Transverse colon (tissue), 4 donors: ENCODE data around the gene ROCK2. TPM values are rescaled to one million over a fixed set of nuclear protein-coding genes. Genes with fewer than 3 reads are reported as not detected.

Experiments
- DNase-seq: peaks from one replicate; pipeline ENCODE4 v3.0.0-alpha.2; 2019
- H3K27ac ChIP-seq, 4 donors: fragments of 200-600 bp; sonication (generic); 2 replicates each; pipeline ENCODE4 v1.5.1; 2016 to 2018; ENCODE audit warnings: inconsistent platforms in 4 of 4
- H3K27me3 ChIP-seq: fragments of 200-600 bp; sonication (generic); 2 replicates; pipeline ENCODE4 v1.5.1; 2017; ENCODE audit warnings: inconsistent platforms
- H3K36me3 ChIP-seq, 4 donors: fragments of 200-600 bp; sonication (generic); 2 replicates each; pipeline ENCODE4 v1.5.1; 2017 to 2019; ENCODE audit warnings: inconsistent platforms in 4 of 4
- H3K4me1 ChIP-seq, 4 donors: fragments of 200-600 bp; sonication (generic); 2 replicates each; pipeline ENCODE4 v1.5.1; 2017 to 2020; ENCODE audit warnings: inconsistent platforms in 4 of 4
- H3K4me3 ChIP-seq, 4 donors: fragments of 200-600 bp; sonication (generic); 1 replicate in 1 of 4; 2 replicates in 3 of 4; pipeline versions ENCODE4 v1.5.1 to v1.6.1; 2017 to 2019; ENCODE audit warnings: inconsistent platforms in 4 of 4
- H3K9me3 ChIP-seq, 2 donors: fragments of 200-600 bp; sonication (generic); 2 replicates each; pipeline ENCODE4 v1.5.1; 2017 to 2019; ENCODE audit warnings: inconsistent platforms in 2 of 2
- EP300 ChIP-seq: sonication (generic); formaldehyde crosslinking; IDR thresholded peaks from one replicate; pipeline ENCODE4 v1.6.1; 2017; ENCODE audit warnings: antibody characterized with exemption, low read depth
- POLR2A ChIP-seq: fragments of 450-650 bp; IDR thresholded peaks from one replicate; pipeline ENCODE4 v1.6.1; 2016; ENCODE audit warnings: antibody characterized with exemption, mild to moderate bottlenecking, moderate library complexity
- POLR2AphosphoS5 ChIP-seq, 3 donors: sonication (generic); formaldehyde crosslinking; IDR thresholded peaks; one replicate each; pipeline ENCODE4 v1.6.1; 2016; ENCODE audit warnings: antibody characterized with exemption in 3 of 3
- WGBS, 2 donors: methylation state at CpG; one replicate each; pipeline ENCODE4 v1.1.5; 2018; ENCODE audit warnings: low coverage in 1 of 2; 5-methylcytosine and 5-hydroxymethylcytosine counted together
- in situ Hi-C, 4 donors: fragments of 200-750 bp; cut with MboI; loops; one replicate each; pipeline versions ENCODE4 v1.15.0 to v1.15.1; 2017; ENCODE audit warnings: low sequenced_read_pairs in 3 of 4, low pct_ligation_motif_present in 1 of 4, low pct_unique_long_range_greater_than_20kb in 1 of 4
- intact Hi-C: fragments of 100-400 bp; cut with DNase I; formaldehyde crosslinking; loops from one replicate; pipeline ENCODE4 v1.15.1; 2023; ENCODE audit warnings: low total_unique reads
- total RNA-seq, 4 donors: library from RNA; depleted of rRNA; stranded (reverse); fragments of >200 nt; gene quantifications; one replicate each; pipeline ENCODE4 v1.1.0, GENCODE V29; 2016
- TF ChIP-seq, protein P1 (sequence below), 5 experiments: fragments of 200-600 bp in 3 of 5; fragments of 450-650 bp in 2 of 5; sonication (generic) in 3 of 5; IDR thresholded peaks; 1 replicate in 2 of 5; 2 replicates in 3 of 5; pipeline ENCODE4 v1.5.1; 2016 to 2017; ENCODE audit warnings: antibody characterized with exemption in 5 of 5, inconsistent platforms in 3 of 5, mild to moderate bottlenecking in 2 of 5, moderate library complexity in 1 of 5

ROCK2 gene
- total RNA-seq, 4 donors from 2014 or later = 53.9 to 93.0 (median 74.7) TPM

DNA sequence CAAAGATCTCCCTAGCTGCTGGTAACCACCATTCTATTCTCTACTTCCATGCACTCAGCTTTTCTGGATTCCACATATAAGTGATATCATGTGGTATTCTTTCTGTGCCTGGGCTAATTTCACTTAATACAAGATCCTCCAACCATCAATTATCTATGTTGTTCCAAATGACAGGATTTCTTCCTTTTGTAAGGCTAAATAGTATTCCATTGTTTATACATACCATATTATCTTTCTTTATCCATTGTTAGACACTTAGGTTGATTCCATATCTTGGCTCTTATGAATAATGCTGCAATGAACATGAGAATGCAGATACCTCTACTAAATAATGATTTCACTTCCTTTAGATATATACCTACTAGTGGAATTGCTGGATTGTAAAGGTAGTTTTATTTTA is 66.2 kb downstream of the ROCK2 start:
- H3K27ac ChIP-seq = no peak overlapping the region
- intact Hi-C loops (no loop called here), in situ Hi-C loops (no loop called here)
- no peaks in the 10 kb centered on the region for H3K9me3 ChIP-seq
- H3K36me3 ChIP-seq = peaks cover 0 to 10% (median 0%) of the 10 kb centered on the region in 4 donors
- H3K4me3 ChIP-seq = no peak overlapping the region
- no peak for DNase-seq
- no peaks in the 10 kb centered on the region for H3K27me3 ChIP-seq
- TF ChIP-seq EP300 = no peak
- TF ChIP-seq POLR2AphosphoS5 (IDR thresholded peaks at IDR 0.05) = no peak
- no peak for TF ChIP-seq POLR2A
- TF ChIP-seq, protein P1, sequence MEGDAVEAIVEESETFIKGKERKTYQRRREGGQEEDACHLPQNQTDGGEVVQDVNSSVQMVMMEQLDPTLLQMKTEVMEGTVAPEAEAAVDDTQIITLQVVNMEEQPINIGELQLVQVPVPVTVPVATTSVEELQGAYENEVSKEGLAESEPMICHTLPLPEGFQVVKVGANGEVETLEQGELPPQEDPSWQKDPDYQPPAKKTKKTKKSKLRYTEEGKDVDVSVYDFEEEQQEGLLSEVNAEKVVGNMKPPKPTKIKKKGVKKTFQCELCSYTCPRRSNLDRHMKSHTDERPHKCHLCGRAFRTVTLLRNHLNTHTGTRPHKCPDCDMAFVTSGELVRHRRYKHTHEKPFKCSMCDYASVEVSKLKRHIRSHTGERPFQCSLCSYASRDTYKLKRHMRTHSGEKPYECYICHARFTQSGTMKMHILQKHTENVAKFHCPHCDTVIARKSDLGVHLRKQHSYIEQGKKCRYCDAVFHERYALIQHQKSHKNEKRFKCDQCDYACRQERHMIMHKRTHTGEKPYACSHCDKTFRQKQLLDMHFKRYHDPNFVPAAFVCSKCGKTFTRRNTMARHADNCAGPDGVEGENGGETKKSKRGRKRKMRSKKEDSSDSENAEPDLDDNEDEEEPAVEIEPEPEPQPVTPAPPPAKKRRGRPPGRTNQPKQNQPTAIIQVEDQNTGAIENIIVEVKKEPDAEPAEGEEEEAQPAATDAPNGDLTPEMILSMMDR (IDR thresholded peaks at IDR 0.05) = no peak
- H3K4me1 ChIP-seq = peaks cover 0 to 8% (median 0%) of the 10 kb centered on the region in 4 donors

DNA sequence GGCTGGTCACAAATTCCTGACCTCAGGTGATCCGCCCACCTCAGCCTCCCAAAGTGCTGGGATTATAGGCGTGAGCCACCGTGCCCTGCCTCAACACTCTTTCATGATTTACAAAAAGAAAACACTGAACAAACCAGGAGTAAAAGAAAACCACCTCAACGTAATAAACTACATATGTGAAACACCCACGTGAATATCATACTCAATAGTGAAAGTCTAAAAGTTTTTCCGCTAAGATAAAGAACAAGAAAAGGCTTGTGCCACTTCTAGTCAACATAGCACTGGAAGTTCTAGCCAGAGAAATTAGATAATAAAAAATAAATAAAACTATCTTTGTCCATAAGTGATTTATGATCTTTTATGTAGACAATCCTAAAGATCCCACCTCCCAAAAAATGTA is 68.5 kb downstream of the ROCK2 start:
- peaks cover 0 to 8% (median 0%) of the 10 kb centered on the region in 4 donors for H3K4me1 ChIP-seq
- TF ChIP-seq, protein P1 (IDR thresholded peaks at IDR 0.05) = no peak
- TF ChIP-seq POLR2AphosphoS5 (IDR thresholded peaks at IDR 0.05) (no peak), POLR2A (no peak), EP300 (no peak)
- no peak overlapping the region for H3K27ac ChIP-seq
- no peaks in the 10 kb centered on the region for H3K9me3 ChIP-seq
- no peaks in the 10 kb centered on the region for H3K27me3 ChIP-seq
- in situ Hi-C loops = no loop called here
- peaks cover 0 to 10% (median 0%) of the 10 kb centered on the region in 4 donors for H3K36me3 ChIP-seq
- H3K4me3 ChIP-seq = no peak overlapping the region
- WGBS, 2 donors = 63 to 73% methylated on average over 5 to 6 of the region's 6 CpGs
- DNase-seq = no peak
- intact Hi-C loops = no loop called here

DNA sequence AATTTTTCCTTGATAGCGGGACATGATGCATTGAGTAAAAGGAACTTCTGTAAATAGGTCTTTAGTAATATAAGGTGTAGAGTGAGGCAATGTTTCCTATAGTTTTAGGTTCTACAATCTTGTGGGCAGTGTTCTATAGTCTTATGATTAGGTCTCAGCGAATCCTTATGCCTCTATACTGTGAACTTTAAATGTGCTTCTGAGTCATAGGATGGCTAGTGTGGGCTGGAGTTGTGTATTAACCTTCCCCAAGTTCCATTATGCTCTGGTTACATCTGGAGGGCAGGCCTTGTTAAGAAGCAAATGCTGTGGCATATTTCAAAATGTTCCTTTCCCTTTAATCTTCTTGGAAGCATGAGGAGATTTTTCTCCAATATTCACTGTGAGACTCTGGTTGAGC is 73.5 kb downstream of the ROCK2 start:
- no peak overlapping the region for H3K27ac ChIP-seq
- WGBS, 2 donors = 89 to 90% methylated on average over 2 of the region's 2 CpGs
- H3K9me3 ChIP-seq = no peaks in the 10 kb centered on the region
- no peaks in the 10 kb centered on the region for H3K27me3 ChIP-seq
- H3K4me1 ChIP-seq = peaks cover 0 to 8% (median 0%) of the 10 kb centered on the region in 4 donors
- DNase-seq = no peak
- peaks cover 0 to 4% (median 0%) of the 10 kb centered on the region in 4 donors for H3K36me3 ChIP-seq
- in situ Hi-C loops (no loop called here), intact Hi-C loops (no loop called here)
- TF ChIP-seq POLR2A (no peak), POLR2AphosphoS5 (IDR thresholded peaks at IDR 0.05) (no peak), EP300 (no peak)
- TF ChIP-seq, protein P1 (IDR thresholded peaks at IDR 0.05) = no peak
- no peak overlapping the region for H3K4me3 ChIP-seq

DNA sequence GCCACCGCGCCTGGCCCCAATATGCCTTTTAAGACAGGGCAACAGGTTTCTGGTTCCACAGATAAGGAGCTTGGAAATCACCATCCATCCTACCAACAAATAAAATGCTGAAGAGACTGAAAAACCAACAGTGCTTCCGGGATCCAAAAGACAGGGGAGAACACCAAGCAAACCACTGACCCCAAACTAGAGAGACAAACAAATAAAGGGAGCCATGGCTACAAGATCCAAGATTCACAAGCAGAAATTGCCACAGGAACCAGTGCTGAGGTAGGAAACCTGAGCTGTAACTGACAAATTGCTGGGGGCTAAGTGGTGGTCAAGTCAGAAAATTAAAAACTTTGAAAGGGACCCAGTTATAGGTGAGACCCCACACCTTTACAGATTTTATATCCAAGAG is 76.5 kb downstream of the ROCK2 start:
- peaks cover 0 to 2% (median under 1%) of the 10 kb centered on the region in 4 donors for H3K4me1 ChIP-seq
- no peaks in the 10 kb centered on the region for H3K9me3 ChIP-seq
- H3K36me3 ChIP-seq = peaks cover 0 to 4% (median 0%) of the 10 kb centered on the region in 4 donors
- TF ChIP-seq, protein P1 (IDR thresholded peaks at IDR 0.05) = no peak
- TF ChIP-seq EP300 = no peak
- no peak for TF ChIP-seq POLR2AphosphoS5 (IDR thresholded peaks at IDR 0.05)
- TF ChIP-seq POLR2A = no peak
- in situ Hi-C loops (no loop called here), intact Hi-C loops (no loop called here)
- H3K4me3 ChIP-seq = no peak overlapping the region
- WGBS, 2 donors = 98 to 100% methylated on average over 2 to 3 of the region's 3 CpGs
- no peaks in the 10 kb centered on the region for H3K27me3 ChIP-seq
- H3K27ac ChIP-seq = no peak overlapping the region
- DNase-seq = no peak
